PC-3 (cell line): Measurements from ENCODE around the gene PDIA5.

Experiments used
- EZH2 ChIP-seq: fragments of 300-600 bp; sonication (generic); IDR thresholded peaks from one replicate; pipeline ENCODE4 v1.6.1; 2017; ENCODE audit warnings: antibody characterized with exemption, mild to moderate bottlenecking, low read length; ENCODE audit not compliant: unreplicated experiment
- EZH2phosphoT487 ChIP-seq: fragments of 300-600 bp; sonication (generic); IDR thresholded peaks from 2 replicates; pipeline ENCODE4 v1.6.1; 2018; ENCODE audit warnings: mild to moderate bottlenecking, antibody characterized with exemption, low read length, borderline replicate concordance
- TF ChIP-seq, protein P1 (sequence below): fragments of 300-600 bp; sonication (generic); conservative IDR thresholded peaks from 2 replicates; pipeline ENCODE4 v1.5.1; 2017; ENCODE audit warnings: antibody characterized with exemption, low read depth, mild to moderate bottlenecking, low read length

GRCh38 chr3:123129092-123129491, 62.3 kb downstream of the PDIA5 start:
- TF ChIP-seq, protein P1, sequence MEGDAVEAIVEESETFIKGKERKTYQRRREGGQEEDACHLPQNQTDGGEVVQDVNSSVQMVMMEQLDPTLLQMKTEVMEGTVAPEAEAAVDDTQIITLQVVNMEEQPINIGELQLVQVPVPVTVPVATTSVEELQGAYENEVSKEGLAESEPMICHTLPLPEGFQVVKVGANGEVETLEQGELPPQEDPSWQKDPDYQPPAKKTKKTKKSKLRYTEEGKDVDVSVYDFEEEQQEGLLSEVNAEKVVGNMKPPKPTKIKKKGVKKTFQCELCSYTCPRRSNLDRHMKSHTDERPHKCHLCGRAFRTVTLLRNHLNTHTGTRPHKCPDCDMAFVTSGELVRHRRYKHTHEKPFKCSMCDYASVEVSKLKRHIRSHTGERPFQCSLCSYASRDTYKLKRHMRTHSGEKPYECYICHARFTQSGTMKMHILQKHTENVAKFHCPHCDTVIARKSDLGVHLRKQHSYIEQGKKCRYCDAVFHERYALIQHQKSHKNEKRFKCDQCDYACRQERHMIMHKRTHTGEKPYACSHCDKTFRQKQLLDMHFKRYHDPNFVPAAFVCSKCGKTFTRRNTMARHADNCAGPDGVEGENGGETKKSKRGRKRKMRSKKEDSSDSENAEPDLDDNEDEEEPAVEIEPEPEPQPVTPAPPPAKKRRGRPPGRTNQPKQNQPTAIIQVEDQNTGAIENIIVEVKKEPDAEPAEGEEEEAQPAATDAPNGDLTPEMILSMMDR, result no peak
- TF ChIP-seq EZH2 (no peak), EZH2phosphoT487 (no peak)
